ENCODE data around the gene EPOP. TPM values are rescaled to one million over a fixed set of nuclear protein-coding genes. Genes with fewer than 3 reads are reported as not detected.

EPOP gene
- total and polyA plus RNA-seq, 2 experiments from 2014 or later = 0.42 to 2.4 TPM

DNA sequence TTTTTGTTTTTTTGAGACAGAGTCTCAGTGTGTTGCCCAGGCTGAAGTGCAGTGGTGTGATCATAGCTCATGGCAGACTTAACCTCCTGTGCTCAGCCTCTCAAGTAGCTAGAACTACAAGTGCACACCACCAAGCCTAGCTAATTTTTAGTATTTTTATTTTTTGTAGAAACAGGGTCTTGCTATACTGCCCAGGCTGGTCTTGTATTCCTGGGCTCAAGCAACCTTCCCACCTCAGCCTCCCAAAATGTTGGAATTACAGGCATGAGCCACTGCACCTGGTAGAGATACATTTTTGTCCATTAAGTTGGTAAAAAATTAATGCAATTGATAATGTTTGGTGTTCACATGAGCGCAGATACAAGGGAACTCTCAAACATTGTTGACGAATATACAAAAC, 46.8 kb downstream of the EPOP start:
- no peaks in the 10 kb centered on the region for H3K4me1 Mint-ChIP-seq
- DNase-seq (ENCODE audit: low spot score) (no peak), ATAC-seq (no peak)
- Histone ChIP-seq H3K4me2 (no peak overlapping the region), H3K36me3 (ENCODE audit: insufficient read depth) (no peaks in the 10 kb centered on the region), H3K79me2 (replicated peaks; ENCODE audit: insufficient read depth) (no peaks in the 10 kb centered on the region), H3K27ac (ENCODE audit: low read depth) (no peak overlapping the region), H4K20me1 (replicated peaks; ENCODE audit: insufficient read depth) (no peaks in the 10 kb centered on the region), H3F3A (replicated peaks; ENCODE audit: low read depth) (no peaks in the 10 kb centered on the region), H3K4me3 (no peak overlapping the region), H2AFZ (no peak overlapping the region), H3K4me1 (ENCODE audit: insufficient read depth) (no peaks in the 10 kb centered on the region), H3K9me2 (ENCODE audit: insufficient read depth) (no peaks in the 10 kb centered on the region), H3K27me3 (ENCODE audit: insufficient read depth) (no peaks in the 10 kb centered on the region)
- H3K27ac Mint-ChIP-seq = no peak overlapping the region
- peaks cover 24% of the 10 kb centered on the region; the same call in 2 of the 3 replicates for H3K9me3 Mint-ChIP-seq
- TF ChIP-seq EZH2 (IDR thresholded peaks at IDR 0.05; ENCODE audit: low read depth, unreplicated experiment) = no peak
- TF ChIP-seq ZNF331 (CRISPR knock-in tag; IDR thresholded peaks at IDR 0.05; ENCODE audit: low read depth) = no peak
- no peak for TF ChIP-seq CREB1 (CRISPR knock-in tag; IDR thresholded peaks at IDR 0.05; ENCODE audit: low read depth)
- no peak for TF ChIP-seq POLR2AphosphoS5 (IDR thresholded peaks at IDR 0.05; ENCODE audit: low read depth)
- TF ChIP-seq STAT1 (IDR thresholded peaks at IDR 0.05; ENCODE audit: unreplicated experiment) = no peak
- TF ChIP-seq ZNF114 (CRISPR knock-in tag; IDR thresholded peaks at IDR 0.05) = no peak
- no peak for TF ChIP-seq ZNF462 (CRISPR knock-in tag; IDR thresholded peaks at IDR 0.05)
- no peak for TF ChIP-seq REST (IDR thresholded peaks at IDR 0.05; ENCODE audit: unreplicated experiment)
- no peak for TF ChIP-seq EZH2phosphoT487 (IDR thresholded peaks at IDR 0.05; ENCODE audit: unreplicated experiment)
- TF ChIP-seq NANOG (IDR thresholded peaks at IDR 0.05; ENCODE audit: borderline replicate concordance) = no peak
- TF ChIP-seq, protein P1, sequence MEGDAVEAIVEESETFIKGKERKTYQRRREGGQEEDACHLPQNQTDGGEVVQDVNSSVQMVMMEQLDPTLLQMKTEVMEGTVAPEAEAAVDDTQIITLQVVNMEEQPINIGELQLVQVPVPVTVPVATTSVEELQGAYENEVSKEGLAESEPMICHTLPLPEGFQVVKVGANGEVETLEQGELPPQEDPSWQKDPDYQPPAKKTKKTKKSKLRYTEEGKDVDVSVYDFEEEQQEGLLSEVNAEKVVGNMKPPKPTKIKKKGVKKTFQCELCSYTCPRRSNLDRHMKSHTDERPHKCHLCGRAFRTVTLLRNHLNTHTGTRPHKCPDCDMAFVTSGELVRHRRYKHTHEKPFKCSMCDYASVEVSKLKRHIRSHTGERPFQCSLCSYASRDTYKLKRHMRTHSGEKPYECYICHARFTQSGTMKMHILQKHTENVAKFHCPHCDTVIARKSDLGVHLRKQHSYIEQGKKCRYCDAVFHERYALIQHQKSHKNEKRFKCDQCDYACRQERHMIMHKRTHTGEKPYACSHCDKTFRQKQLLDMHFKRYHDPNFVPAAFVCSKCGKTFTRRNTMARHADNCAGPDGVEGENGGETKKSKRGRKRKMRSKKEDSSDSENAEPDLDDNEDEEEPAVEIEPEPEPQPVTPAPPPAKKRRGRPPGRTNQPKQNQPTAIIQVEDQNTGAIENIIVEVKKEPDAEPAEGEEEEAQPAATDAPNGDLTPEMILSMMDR (conservative IDR thresholded peaks at IDR 0.05; ENCODE audit: low read depth in 2 of 2) = no peak
- no peak for TF ChIP-seq ETS1 (IDR thresholded peaks at IDR 0.05)
- no peak for TF ChIP-seq JUNB (IDR thresholded peaks at IDR 0.05; ENCODE audit: unreplicated experiment)
- peaks cover 4% of the 10 kb centered on the region; the same call in 2 of the 3 replicates for H3K36me3 Mint-ChIP-seq (ENCODE audit: low read depth)
- peaks cover 5% of the 10 kb centered on the region for H3K27me3 Mint-ChIP-seq (ENCODE audit: insufficient read depth, low read depth, poor library complexity)
- no peak overlapping the region for H3K4me3 Mint-ChIP-seq

Data from GM23338 (cell line).